SH-SY5Y (cell line): Measurements from ENCODE around the gene KIF5A.

Experiments
- GATA2 ChIP-seq: IDR thresholded peaks from 2 replicates; pipeline ENCODE4 v1.6.1; 2011; ENCODE audit warnings: mild to moderate bottlenecking, low read depth, low read length
- GATA3 ChIP-seq: IDR thresholded peaks from 2 replicates; pipeline ENCODE4 v1.6.1; 2011; ENCODE audit warnings: low read depth, mild to moderate bottlenecking, low read length, moderate library complexity

DNA sequence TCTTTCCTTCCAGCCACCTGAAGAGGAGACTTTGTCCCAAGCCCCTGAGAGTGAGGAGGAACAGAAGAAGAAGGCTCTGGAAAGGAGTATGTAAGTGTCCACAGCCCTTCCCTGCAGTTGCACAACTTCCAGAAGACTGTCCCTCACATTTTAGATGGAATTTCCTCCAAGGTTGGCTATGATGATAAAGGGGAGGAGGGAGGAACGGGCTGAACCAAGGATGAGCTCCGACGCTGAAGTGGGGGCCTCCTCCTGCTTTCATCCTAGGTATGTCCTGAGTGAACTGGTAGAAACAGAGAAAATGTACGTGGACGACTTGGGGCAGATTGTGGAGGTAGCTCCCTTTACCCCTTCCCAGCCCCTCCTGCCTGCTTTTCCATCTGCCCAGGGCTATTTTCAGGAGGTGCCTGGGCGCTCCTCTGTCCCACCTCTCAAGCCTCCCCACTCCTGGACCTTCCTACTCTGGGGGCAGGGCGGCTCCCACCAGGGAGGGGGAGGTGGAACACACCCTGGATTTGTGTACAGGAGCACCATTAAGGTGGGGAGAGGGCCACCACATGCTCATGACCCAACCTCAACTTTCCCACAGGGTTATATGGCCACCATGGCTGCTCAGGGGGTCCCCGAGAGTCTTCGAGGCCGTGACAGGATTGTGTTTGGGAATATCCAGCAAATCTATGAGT is 63.7 kb downstream of the KIF5A start:
- no peak for TF ChIP-seq GATA2
- TF ChIP-seq GATA3, result no peak
